GM19238 (cell line): ENCODE measurements around the gene TMEM150B.

Experiments used
- DNase-seq: peaks from one replicate; pipeline ENCODE4 v3.0.0; 2011; ENCODE audit warnings: low spot score; ENCODE audit not compliant: insufficient read length

The TMEM150B gene

DNA sequence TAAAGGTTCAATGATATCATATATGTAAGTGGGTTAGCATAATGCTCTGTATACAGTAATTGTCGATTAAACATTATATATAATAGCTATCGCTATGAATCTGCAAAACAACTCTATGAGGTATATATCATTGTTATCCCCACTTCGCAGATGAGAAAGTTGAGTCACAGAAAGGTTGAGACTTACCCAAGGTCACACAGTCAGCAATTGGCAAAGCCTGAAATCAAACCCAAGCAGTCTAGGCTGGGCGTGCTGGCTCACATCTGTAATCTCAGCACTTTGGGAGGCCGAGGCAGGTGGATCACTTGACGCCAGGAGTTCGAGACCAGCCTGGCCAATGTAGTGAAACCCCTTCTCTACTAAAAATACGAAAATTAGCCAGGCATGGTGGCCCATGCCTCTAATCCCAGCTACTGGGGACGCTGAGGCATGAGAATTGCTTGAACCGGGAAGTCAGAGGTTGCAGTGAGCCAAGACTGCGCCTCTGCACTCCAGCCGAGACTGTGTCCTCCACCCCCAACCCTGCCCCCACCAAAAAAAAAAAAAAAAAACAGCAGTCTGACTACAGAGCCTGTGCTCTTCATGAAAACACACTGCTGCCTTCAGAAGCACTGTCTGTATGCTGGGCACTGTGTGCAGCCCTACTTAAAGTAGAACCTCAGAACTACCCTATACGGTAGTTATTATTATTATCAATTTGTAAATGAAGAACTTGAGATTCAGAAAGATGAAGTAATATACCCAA is 46.6 kb downstream of the TMEM150B start:
- DNase-seq, result no peak

- DNase-seq, result no peak
Measured at GRCh38 chr19:55277494-55277893, 47.6 kb downstream of the TMEM150B start.

GRCh38 chr19:55276720-55277430 is 48.3 kb downstream of the TMEM150B start:
- no peak for DNase-seq

DNA sequence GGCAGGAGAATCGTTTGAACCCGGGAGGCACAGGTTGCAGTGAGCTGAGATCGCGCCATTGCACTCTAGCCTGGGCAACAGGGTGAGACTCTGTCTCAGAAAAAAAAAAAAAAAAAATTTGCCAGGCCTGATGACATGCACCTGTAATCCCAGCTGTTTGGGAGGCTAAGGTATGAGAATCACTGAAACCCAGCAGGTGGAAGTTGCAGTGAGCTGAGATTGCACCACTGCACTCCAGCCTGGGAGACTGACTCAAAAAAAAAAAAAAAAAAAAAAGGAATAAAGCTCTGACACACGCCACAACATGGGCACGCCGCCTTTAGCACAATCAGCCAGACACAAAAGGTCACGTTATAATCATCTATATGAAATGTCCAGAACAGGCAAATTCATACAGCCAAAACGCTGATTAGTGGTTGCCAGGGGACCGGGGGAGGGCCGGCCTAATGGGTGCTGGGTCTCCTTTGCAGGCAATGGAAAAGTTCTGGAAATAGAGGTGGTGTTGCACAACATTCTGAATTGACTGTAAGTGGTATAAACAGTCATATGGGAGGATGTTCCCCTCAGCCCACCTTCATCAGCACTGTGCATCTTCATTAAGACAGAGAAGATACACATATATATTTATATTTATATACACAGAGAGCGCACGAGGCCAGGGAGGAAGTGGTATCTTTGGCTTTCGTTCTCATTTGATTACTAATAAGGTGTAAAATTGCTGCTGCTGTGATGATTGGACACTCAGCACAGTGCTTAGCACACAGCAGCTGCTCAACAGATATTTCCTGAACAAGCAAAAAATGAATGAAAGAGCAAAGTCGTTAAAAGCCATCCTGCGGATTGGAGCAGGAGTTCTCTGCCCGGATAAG is 49.1 kb downstream of the TMEM150B start:
- DNase-seq, result peak; percentile 56

- DNase-seq, result no peak
Measured at GRCh38 chr19:55273978-55274707, 51.0 kb downstream of the TMEM150B start.

GRCh38 chr19:55272142-55272541 is 53.0 kb downstream of the TMEM150B start:
- DNase-seq, result no peak

GRCh38 chr19:55270172-55270942 is 54.8 kb downstream of the TMEM150B start:
- no peak for DNase-seq

- DNase-seq, result no peak
Measured at GRCh38 chr19:55269299-55269698, 55.8 kb downstream of the TMEM150B start.

GRCh38 chr19:55266840-55267239 is 58.3 kb downstream of the TMEM150B start:
- DNase-seq, result no peak

GRCh38 chr19:55266404-55266803 is 58.7 kb downstream of the TMEM150B start:
- no peak for DNase-seq

GRCh38 chr19:55265723-55266386 is 59.3 kb downstream of the TMEM150B start:
- no peak for DNase-seq

GRCh38 chr19:55265173-55265572 is 60.0 kb downstream of the TMEM150B start:
- no peak for DNase-seq

GRCh38 chr19:55264531-55264930 is 60.6 kb downstream of the TMEM150B start:
- no peak for DNase-seq
